Activated CD4-positive, alpha-beta T cell treated with anti-CD3 and anti-CD28 coated beads, Interleukin-10, Interleukin-2, amounts not matched to agents 100 ng/mL and 50 ng/mL, durations not matched to agents 16 hours and 8 hours (primary cell): ENCODE results near the gene XAF1.
"Not testable (repeated sequence)": the region's sequence is repeated elsewhere in the genome, so short reads cannot be mapped to it uniquely, and the experiment has no call there.

Source experiments
- DNase-seq: peaks from one replicate; pipeline ENCODE4 v3.0.0-alpha.2; 2020

The XAF1 gene

GRCh38 chr17:6755731-6756184, at the start of gene XAF1:
Gene XAF1, plus strand, starts transcription at chr17:6756046. Its CDS starts 33 bp downstream, at chr17:6756079.
- DNase-seq: peak; percentile 72

- no peak for DNase-seq
Observed at GRCh38 chr17:6706499-6706898, 49.3 kb upstream of the XAF1 start.

GRCh38 chr17:6706996-6707395, 48.9 kb upstream of the XAF1 start:
- no peak for DNase-seq

GRCh38 chr17:6708357-6708961, 47.4 kb upstream of the XAF1 start:
- no peak for DNase-seq

- DNase-seq: no peak
Observed at GRCh38 chr17:6710317-6710716, 45.5 kb upstream of the XAF1 start.

- no peak for DNase-seq
Observed at GRCh38 chr17:6711081-6711674, 44.7 kb upstream of the XAF1 start.

GRCh38 chr17:6711681-6712057, 44.2 kb upstream of the XAF1 start:
- DNase-seq: no peak

GRCh38 chr17:6712058-6712853, 43.6 kb upstream of the XAF1 start:
- DNase-seq: no peak

- DNase-seq: no peak
Observed at GRCh38 chr17:6712854-6713129, 43.1 kb upstream of the XAF1 start.

GRCh38 chr17:6713130-6713917, 42.5 kb upstream of the XAF1 start, which contains the start of gene SLC13A5:
Gene SLC13A5, minus strand, starts transcription at chr17:6713369. Its CDS starts 36 bp downstream, at chr17:6713333.
- DNase-seq: peak; percentile 16

GRCh38 chr17:6713918-6714271, 42.0 kb upstream of the XAF1 start:
- DNase-seq: no peak

GRCh38 chr17:6714315-6714874, 41.5 kb upstream of the XAF1 start:
- DNase-seq: no peak

GRCh38 chr17:6716736-6717135, 39.1 kb upstream of the XAF1 start:
- no peak for DNase-seq

- no peak for DNase-seq
Observed at GRCh38 chr17:6721744-6722143, 34.1 kb upstream of the XAF1 start.

GRCh38 chr17:6724009-6724408, 31.8 kb upstream of the XAF1 start:
- no peak for DNase-seq

GRCh38 chr17:6729531-6729930, 26.3 kb upstream of the XAF1 start:
- DNase-seq: no peak

- not testable (repeated sequence) for DNase-seq
Observed at GRCh38 chr17:6746665-6747064, 9.2 kb upstream of the XAF1 start.

GRCh38 chr17:6748617-6749016, 7.2 kb upstream of the XAF1 start:
- no peak for DNase-seq

GRCh38 chr17:6749519-6749918, 6.3 kb upstream of the XAF1 start:
- DNase-seq: peak; percentile 13

- DNase-seq: no peak
Observed at GRCh38 chr17:6752068-6752909, 3.6 kb upstream of the XAF1 start.

- DNase-seq: peak; percentile 42
Observed at GRCh38 chr17:6753006-6753445, 2.8 kb upstream of the XAF1 start.

GRCh38 chr17:6753546-6753945, 2.3 kb upstream of the XAF1 start:
- no peak for DNase-seq
